ENCODE results near the gene YIPF6.
A peak's percentile ranks its signal among the peaks of the same experiment; 100 is the strongest.

YIPF6 gene

GRCh38 chrX:68571292-68571609 is 72.4 kb downstream of the YIPF6 start:
- TF ChIP-seq, protein P1, sequence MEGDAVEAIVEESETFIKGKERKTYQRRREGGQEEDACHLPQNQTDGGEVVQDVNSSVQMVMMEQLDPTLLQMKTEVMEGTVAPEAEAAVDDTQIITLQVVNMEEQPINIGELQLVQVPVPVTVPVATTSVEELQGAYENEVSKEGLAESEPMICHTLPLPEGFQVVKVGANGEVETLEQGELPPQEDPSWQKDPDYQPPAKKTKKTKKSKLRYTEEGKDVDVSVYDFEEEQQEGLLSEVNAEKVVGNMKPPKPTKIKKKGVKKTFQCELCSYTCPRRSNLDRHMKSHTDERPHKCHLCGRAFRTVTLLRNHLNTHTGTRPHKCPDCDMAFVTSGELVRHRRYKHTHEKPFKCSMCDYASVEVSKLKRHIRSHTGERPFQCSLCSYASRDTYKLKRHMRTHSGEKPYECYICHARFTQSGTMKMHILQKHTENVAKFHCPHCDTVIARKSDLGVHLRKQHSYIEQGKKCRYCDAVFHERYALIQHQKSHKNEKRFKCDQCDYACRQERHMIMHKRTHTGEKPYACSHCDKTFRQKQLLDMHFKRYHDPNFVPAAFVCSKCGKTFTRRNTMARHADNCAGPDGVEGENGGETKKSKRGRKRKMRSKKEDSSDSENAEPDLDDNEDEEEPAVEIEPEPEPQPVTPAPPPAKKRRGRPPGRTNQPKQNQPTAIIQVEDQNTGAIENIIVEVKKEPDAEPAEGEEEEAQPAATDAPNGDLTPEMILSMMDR (IDR thresholded peaks at IDR 0.05; ENCODE audit: insufficient read depth, low read length, poor library complexity, severe bottlenecking) = no peak
- Histone ChIP-seq H3K4me3 (replicated peaks; ENCODE audit: low read depth, low read length) (no peak overlapping the region), H3K36me3 (ENCODE audit: control insufficient read depth, insufficient read depth, low read length) (no peaks in the 10 kb centered on the region), H3K27me3 (replicated peaks; ENCODE audit: control insufficient read depth, insufficient read depth, low read length) (no peaks in the 10 kb centered on the region)
- DNase-seq (ENCODE audit: extremely low read depth, insufficient read length) = no peak

DNA sequence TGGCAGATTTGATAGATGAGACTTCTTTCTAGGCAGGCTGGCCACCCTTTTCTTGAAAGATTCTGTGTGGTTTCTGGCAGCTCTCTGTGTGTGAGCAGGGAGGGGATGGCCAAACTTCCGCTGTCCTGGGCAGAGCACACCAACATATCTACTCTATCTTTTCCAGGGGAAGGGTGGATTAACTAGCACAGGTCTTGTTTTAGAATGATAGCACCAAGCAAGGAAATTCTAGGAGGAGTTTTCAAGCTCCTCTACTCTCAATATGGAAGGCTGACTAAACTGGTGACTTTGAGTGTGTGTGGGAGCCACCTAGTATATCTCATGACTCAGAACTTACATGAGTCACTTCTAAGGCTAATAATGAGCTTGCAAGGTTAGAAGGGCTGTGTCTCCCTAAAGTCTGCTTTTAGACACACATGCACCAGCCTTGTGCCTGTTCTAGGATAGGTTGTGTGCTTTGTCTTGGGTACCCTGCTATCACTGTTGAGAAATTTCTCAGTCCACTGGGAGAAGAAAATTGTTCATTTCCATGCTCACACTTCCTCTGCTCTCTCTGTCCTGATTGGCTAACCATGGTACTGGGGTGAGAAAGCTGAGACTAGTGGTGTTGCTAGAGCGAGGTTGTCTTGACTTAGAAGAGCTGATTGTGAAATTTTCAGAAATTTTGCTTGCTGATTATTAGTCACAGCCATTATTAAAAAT is 72.9 kb downstream of the YIPF6 start:
- H3K4me3 ChIP-seq (replicated peaks; ENCODE audit: low read depth, low read length) = no peak overlapping the region
- H3K36me3 ChIP-seq (ENCODE audit: control insufficient read depth, insufficient read depth, low read length) = no peaks in the 10 kb centered on the region
- DNase-seq (ENCODE audit: extremely low read depth, insufficient read length) = peak; percentile 8
- TF ChIP-seq, protein P1 (IDR thresholded peaks at IDR 0.05; ENCODE audit: insufficient read depth, low read length, poor library complexity, severe bottlenecking) = no peak
- no peaks in the 10 kb centered on the region for H3K27me3 ChIP-seq (replicated peaks; ENCODE audit: control insufficient read depth, insufficient read depth, low read length)

DNA sequence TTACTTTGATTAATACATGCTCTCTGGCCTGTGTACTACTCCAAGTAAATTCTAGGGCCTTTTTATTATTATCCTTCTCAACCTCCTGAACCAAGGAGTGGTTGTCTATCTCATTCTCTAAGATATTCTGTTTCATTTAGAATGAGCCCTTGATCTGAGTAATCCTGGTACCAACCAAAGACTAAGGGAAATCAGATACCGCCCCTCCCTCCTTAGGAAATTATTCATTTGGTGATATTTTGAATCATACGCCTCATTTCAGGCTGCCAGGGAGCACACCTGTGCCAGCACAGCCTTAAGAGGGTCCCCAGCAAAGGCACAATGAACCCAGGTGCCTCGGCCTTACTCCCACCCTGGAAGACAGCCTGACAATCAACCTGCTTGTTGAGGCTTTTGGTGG is 75.4 kb downstream of the YIPF6 start:
- no peak for DNase-seq (ENCODE audit: extremely low read depth, insufficient read length)
- H3K27me3 ChIP-seq (replicated peaks; ENCODE audit: control insufficient read depth, insufficient read depth, low read length) = no peaks in the 10 kb centered on the region
- TF ChIP-seq, protein P1 (IDR thresholded peaks at IDR 0.05; ENCODE audit: insufficient read depth, low read length, poor library complexity, severe bottlenecking) = no peak
- H3K36me3 ChIP-seq (ENCODE audit: control insufficient read depth, insufficient read depth, low read length) = no peaks in the 10 kb centered on the region
- H3K4me3 ChIP-seq (replicated peaks; ENCODE audit: low read depth, low read length) = no peak overlapping the region

GRCh38 chrX:68579810-68580209 is 81.0 kb downstream of the YIPF6 start:
- no peak for DNase-seq (ENCODE audit: extremely low read depth, insufficient read length)
- TF ChIP-seq, protein P1 (IDR thresholded peaks at IDR 0.05; ENCODE audit: insufficient read depth, low read length, poor library complexity, severe bottlenecking) = no peak
- Histone ChIP-seq H3K36me3 (ENCODE audit: control insufficient read depth, insufficient read depth, low read length) (no peaks in the 10 kb centered on the region), H3K27me3 (replicated peaks; ENCODE audit: control insufficient read depth, insufficient read depth, low read length) (no peaks in the 10 kb centered on the region), H3K4me3 (replicated peaks; ENCODE audit: low read depth, low read length) (no peak overlapping the region)

DNA sequence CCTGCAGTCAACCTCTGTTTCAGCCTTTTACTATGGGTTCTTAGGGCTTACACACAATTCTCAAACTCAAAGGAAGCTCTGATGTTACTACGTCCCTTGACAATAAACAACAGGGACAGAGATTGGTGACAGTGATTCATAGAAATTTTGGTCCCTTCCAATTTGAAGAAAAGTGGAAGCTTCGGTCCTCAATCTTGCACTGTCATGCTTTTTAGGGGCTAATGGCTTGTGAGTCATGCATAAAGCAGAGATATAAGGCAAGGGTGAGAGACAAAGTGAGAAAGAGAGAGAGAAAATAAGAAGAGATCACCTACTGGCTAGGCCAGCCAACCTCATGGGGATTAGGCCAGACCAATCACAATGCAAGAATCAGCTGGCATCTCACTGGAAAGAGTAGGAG is 85.4 kb downstream of the YIPF6 start:
- Histone ChIP-seq H3K27me3 (replicated peaks; ENCODE audit: control insufficient read depth, insufficient read depth, low read length) (no peaks in the 10 kb centered on the region), H3K4me3 (replicated peaks; ENCODE audit: low read depth, low read length) (no peak overlapping the region), H3K36me3 (ENCODE audit: control insufficient read depth, insufficient read depth, low read length) (no peaks in the 10 kb centered on the region)
- DNase-seq (ENCODE audit: extremely low read depth, insufficient read length) = no peak
- TF ChIP-seq, protein P1 (IDR thresholded peaks at IDR 0.05; ENCODE audit: insufficient read depth, low read length, poor library complexity, severe bottlenecking) = no peak
